A549 treated with dexamethasone at 1 μM for 4 hours (cell line): Measurements from ENCODE around the gene HLA-DPB1. TPM values are rescaled to one million over a fixed set of nuclear protein-coding genes. Genes with fewer than 3 reads are reported as not detected.

Experiments
- total RNA-seq: library from RNA; stranded (reverse); fragments of 200-300 nt; extraction: Qiagen RNA extraction; gene quantifications from 5 replicates; pipeline ENCODE4 v1.2.3, GENCODE V29; 2022

Gene HLA-DPB1
- not detected in 5 replicates for total RNA-seq

DNA sequence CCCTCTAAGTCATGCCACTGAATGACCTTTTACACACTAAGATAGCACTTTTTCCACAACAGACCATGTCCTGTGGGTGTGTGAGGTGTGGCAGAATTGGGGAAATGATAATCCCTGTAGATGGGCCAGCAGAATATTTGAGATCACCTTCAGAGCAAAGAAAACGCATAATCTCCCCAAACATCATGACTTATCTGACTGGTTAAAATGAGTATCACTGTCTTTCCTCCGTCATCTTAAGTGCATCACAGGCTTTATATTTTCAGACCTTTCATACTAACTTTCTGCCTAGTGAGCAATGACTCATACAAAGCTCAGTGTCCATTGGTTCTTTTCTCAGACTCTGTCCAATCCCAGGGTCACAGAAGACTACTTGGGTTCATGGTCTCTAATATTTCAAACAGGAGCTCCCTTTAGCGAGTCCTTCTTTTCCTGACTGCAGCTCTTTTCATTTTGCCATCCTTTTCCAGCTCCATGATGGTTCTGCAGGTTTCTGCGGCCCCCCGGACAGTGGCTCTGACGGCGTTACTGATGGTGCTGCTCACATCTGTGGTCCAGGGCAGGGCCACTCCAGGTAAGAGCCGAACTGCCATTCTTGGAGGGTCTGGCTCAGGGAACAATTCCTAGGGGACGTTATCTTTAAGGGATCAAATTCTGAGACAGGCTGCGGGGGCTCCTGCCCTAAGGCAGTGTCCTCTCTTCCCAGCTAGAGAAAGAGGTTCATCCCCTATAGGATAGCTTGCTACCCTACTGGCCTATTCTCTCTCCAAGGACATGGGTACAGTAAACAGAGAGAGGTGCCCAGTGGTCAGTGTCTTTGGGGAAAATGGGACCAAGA lies at the start of gene HLA-DPB1:
HLA-DPB1 (plus strand) TSS at position 423 of the 838 bp plus-strand sequence; CDS start at position 475, 52 bp downstream.

DNA sequence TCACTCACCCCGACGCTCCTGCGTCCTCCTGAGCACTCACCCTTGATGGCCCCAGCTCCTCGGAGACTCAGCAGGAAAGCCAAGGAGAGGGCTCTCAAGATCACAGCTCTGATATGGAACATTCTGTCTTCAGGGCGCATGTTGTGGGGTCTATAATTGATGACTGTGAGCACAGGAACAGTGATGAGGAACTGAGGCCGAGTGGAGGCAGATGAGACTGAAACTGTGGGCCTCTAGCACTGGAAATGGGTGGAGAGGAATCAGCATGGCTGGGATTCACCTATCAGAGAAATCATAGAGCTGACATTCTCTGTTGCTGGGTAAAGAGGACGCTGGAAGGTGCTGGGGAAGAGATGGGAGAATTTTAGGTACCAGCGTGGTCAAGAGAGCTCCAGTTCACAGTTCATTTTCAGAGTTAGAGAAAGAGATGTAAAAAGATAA lies 2.3 kb upstream of the HLA-DPB1 start, which contains the start of gene HLA-DPA1:
HLA-DPA1 (minus strand) TSS at position 219 of the 441 bp plus-strand sequence.

Other genes starting within 250 kb of the HLA-DPB1 start
- gene TAP2, start 237.3 kb upstream of the HLA-DPB1 start, total RNA-seq = 16.4 to 22.6 TPM (median 18.9 TPM) in 5 replicates
- gene PSMB8, start 231.9 kb upstream of the HLA-DPB1 start, total RNA-seq = 16.6 to 22.5 TPM (median 18.3 TPM) in 5 replicates
- gene TAP1, start 222.3 kb upstream of the HLA-DPB1 start, total RNA-seq = 33.3 to 38.0 TPM (median 35.1 TPM) in 5 replicates
- gene PSMB9, start 221.8 kb upstream of the HLA-DPB1 start, total RNA-seq = 15.3 to 22.0 TPM (median 17.4 TPM) in 5 replicates
- gene HLA-DMB, start 135.0 kb upstream of the HLA-DPB1 start, total RNA-seq = 1.4 to 1.9 TPM (median 1.7 TPM) in 5 replicates
- 2.5 to 3.9 TPM (median 3.3 TPM) in 5 replicates for gene HLA-DMA, start 122.9 kb upstream of the HLA-DPB1 start, total RNA-seq
- gene BRD2, start 107.4 kb upstream of the HLA-DPB1 start, total RNA-seq = 105 to 148 TPM (median 138 TPM) in 5 replicates
- gene HLA-DOA, start 66.4 kb upstream of the HLA-DPB1 start, total RNA-seq = 0.09 TPM in 1 of 5 replicates, not detected in the others
- gene HLA-DPA1, start 2.3 kb upstream of the HLA-DPB1 start, total RNA-seq = 0.09 to 0.11 TPM in 2 of 5 replicates, not detected in the others
- 0.51 to 0.91 TPM (median 0.81 TPM) in 5 replicates for gene COL11A2, start 116.5 kb downstream of the HLA-DPB1 start, total RNA-seq
- gene RXRB, start 124.7 kb downstream of the HLA-DPB1 start, total RNA-seq = 16.1 to 20.8 TPM (median 19.2 TPM) in 5 replicates
- gene SLC39A7, start 124.9 kb downstream of the HLA-DPB1 start, total RNA-seq = 103 to 110 TPM (median 108 TPM) in 5 replicates
- 12.2 to 14.2 TPM (median 13.3 TPM) in 5 replicates for gene HSD17B8, start 128.7 kb downstream of the HLA-DPB1 start, total RNA-seq
- gene RING1, start 132.5 kb downstream of the HLA-DPB1 start, total RNA-seq = 21.2 to 24.5 TPM (median 23.0 TPM) in 5 replicates
- 14.2 to 19.1 TPM (median 17.5 TPM) in 5 replicates for gene VPS52, start 195.9 kb downstream of the HLA-DPB1 start, total RNA-seq
- gene RPS18, start 196.1 kb downstream of the HLA-DPB1 start, total RNA-seq = 2,103 to 2,754 TPM (median 2,159 TPM) in 5 replicates
- gene B3GALT4, start 201.1 kb downstream of the HLA-DPB1 start, total RNA-seq = 0.44 to 0.85 TPM (median 0.71 TPM) in 5 replicates
- gene WDR46, start 213.2 kb downstream of the HLA-DPB1 start, total RNA-seq = 47.9 to 56.2 TPM (median 52.0 TPM) in 5 replicates
- 100 to 141 TPM (median 110 TPM) in 5 replicates for gene PFDN6, start 213.6 kb downstream of the HLA-DPB1 start, total RNA-seq
- 8.6 to 14.7 TPM (median 12.5 TPM) in 5 replicates for gene RGL2, start 223.0 kb downstream of the HLA-DPB1 start, total RNA-seq
- 33.4 to 52.9 TPM (median 47.7 TPM) in 5 replicates for gene TAPBP, start 238.1 kb downstream of the HLA-DPB1 start, total RNA-seq
- 2.3 to 3.4 TPM (median 2.9 TPM) in 5 replicates for gene ZBTB22, start 241.8 kb downstream of the HLA-DPB1 start, total RNA-seq
- 34.5 to 37.5 TPM (median 36.6 TPM) in 5 replicates for gene DAXX, start 247.0 kb downstream of the HLA-DPB1 start, total RNA-seq